Stimulated activated CD8-positive, alpha-beta memory T cell treated with anti-CD3 and anti-CD28 coated beads, Interleukin-15, amount 100 ng/mL, for 4 hours (primary cell): ENCODE measurements around the gene KDM4C.

Experiments
- DNase-seq, 2 donors: peaks; one replicate each; pipeline ENCODE4 v3.0.0-alpha.2; 2020; ENCODE audit warnings: low read depth in 2 of 2

Gene KDM4C

DNA sequence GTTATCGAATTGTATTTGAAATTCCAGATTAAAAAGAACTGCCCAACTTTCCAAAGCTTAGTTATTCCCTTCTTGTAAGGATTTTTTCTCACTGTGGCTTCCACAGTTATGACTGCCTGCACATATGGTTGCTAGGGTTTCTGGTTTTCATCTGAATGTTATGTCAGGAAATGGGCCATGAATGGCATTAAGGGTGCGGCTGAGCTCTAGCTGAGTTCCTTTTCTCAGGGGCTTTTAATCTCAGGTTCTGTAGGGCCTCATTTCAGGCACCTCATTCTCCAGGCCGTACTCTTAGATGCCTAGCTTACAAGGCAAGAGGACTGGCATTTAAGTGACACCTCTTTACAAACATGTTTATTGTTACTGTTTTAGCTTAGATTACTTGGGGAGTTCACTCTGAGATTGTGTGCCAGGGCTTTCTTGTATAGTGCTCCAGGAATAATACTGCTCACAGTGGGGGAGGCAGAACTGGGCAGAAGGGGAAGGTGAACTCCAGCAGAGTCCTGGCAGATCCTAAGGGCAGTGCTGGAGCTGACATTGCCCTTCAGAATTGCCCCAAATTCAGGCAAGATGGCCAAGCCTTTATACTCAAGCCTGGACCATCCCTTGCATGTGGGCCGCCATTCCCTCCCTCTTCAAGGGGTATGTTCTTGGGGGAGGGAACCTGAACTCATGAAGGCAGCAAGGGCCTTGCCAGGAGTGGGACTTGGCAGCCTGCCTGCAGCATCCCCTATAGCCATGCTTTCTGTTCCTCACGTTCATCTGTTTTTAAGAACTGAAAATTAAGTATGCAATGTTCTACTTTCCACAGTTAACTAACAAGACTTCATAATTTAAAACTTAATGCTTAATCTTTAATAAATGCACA lies 111.5 kb downstream of the KDM4C start:
- no peak for DNase-seq

GRCh38 chr9:6870149-6870548 lies 112.4 kb downstream of the KDM4C start:
- no peak for DNase-seq

GRCh38 chr9:6870650-6871477 lies 113.1 kb downstream of the KDM4C start:
- no peak for DNase-seq

GRCh38 chr9:6873857-6874256 lies 116.1 kb downstream of the KDM4C start:
- no peak for DNase-seq

- no peak for DNase-seq
Measured at GRCh38 chr9:6876195-6876894, 118.6 kb downstream of the KDM4C start.

- DNase-seq = no peak
Measured at GRCh38 chr9:6877671-6878161, 119.9 kb downstream of the KDM4C start.

GRCh38 chr9:6880626-6881025 lies 122.9 kb downstream of the KDM4C start:
- no peak for DNase-seq

GRCh38 chr9:6884101-6884500 lies 126.3 kb downstream of the KDM4C start:
- DNase-seq = no peak

DNA sequence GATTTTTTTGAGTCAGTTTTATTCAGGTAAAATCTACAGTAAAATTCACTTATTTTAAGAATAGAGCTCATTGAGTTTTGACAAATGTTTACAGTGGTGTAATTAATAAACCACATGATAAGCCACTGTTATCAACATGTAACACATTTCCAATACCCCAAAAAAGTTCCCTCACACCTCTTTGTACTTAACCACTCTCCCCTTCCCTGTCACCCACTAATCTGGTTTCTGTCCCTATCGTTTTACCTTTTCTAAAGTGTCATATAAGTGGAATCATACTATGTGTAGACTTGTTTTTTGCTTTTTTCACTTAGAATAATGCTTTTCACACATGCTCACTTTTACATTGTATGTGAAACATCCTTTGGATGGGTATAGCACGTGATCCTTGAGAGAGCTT lies 127.2 kb downstream of the KDM4C start:
- DNase-seq = no peak

- DNase-seq = no peak
Measured at GRCh38 chr9:6887051-6887450, 129.3 kb downstream of the KDM4C start.

DNA sequence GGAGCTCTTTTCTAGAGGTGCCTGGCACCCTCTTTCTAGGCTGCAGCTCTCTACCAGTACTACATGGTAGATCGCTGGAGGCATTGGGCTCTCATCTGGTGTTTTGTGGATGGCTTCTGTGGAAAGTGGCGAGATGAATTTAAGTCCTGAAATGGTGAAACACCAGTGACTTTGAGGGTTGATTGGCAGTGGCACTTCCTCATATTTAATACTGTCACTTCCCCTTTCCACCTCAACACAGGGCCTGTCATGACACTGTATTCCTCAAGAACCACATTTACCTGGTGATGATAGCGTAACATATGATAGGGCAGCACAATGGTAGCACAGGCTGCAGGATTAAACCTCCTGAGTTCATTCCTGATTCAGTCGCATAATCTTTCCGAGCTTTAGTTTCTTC lies 132.1 kb downstream of the KDM4C start:
- DNase-seq = no peak

GRCh38 chr9:6893350-6894131 lies 135.8 kb downstream of the KDM4C start:
- no peak for DNase-seq

DNA sequence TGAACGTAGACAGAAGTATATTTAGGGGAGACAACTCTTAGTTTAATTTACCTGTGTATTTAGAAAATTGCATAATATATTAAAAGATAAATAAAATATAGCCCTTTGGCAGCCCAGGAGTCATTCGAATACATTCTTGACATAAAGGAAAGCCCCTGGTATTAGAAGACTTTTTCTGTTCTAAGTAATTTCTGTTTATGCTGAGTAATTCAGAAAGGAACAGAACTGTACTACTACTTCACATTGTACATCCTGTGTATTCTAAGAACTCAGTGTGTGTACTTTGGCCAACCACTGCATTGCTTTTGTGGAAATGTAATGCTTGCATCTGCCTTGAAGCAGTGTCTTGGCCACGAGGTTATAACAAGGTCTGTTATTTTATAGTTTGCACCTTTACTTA lies 136.4 kb downstream of the KDM4C start:
- no peak for DNase-seq

- no peak for DNase-seq
Measured at GRCh38 chr9:6895754-6896153, 138.0 kb downstream of the KDM4C start.

DNA sequence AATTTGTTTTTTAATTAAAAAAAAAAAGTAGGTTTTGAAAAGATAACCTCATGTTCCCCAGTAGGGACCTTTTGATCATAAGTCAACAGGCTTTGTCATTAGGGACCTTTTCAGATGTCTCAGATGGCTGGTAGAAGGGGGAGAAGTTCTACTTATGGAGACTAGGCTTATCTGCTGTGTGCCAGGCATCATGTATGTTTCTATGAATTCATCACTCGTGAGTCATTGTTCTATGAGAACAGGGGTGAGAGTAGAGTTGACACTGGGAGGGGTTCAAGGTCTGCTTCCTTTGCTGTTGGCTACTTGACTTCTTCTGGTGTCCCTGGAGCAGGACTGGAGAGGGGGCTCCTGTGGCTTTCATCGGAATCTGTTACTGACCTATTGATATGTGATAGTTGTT lies 138.8 kb downstream of the KDM4C start:
- no peak for DNase-seq

- DNase-seq = no peak
Measured at GRCh38 chr9:6897207-6897822, 139.5 kb downstream of the KDM4C start.

- no peak for DNase-seq
Measured at GRCh38 chr9:6897898-6898302, 140.1 kb downstream of the KDM4C start.

- no peak for DNase-seq
Measured at GRCh38 chr9:6899274-6899673, 141.5 kb downstream of the KDM4C start.

GRCh38 chr9:6900440-6900883 lies 142.7 kb downstream of the KDM4C start:
- no peak for DNase-seq

DNA sequence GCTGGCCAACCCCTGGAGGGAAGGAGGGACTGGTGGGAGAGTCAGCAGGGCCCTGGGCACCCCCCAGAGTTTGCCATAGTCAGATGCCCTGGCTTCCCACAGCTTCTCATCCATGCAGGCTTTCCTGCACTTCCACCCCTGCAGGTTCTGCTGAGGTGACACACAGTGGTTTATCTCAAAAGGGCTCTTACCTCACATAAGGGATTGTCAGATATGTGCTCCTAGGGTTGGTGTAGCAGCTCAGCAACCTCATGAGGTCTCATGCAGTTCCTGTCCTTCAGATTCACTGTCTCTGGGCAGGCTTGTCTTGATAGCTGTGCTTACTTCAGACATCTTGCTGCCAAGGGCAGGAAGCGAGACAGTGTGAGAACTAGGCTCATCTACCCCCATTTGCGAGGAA lies 143.4 kb downstream of the KDM4C start:
- no peak for DNase-seq

DNA sequence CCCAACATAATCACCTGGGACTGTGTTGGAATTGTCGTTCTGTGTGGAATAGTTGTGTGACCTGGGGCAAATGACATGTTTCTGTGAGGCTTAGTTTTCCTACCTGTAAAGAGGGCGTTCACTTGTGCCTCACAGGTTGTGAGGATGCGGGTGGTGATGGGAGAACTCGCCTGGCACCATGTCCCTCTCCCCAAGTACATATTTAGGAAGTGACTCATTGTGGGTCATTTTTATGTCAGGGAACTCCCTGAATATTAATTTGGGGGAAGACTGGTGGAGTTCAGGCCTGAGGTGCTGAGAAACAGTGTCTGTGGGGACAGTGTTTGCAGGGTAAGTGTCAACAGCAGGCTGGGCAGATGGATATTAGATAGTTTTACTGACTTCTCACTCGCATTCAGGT lies 144.7 kb downstream of the KDM4C start:
- DNase-seq = no peak
